GM18502 (cell line): ENCODE data around the gene RIN3.
A peak's percentile ranks its signal among the peaks of the same experiment; 100 is the strongest.

Source experiments
- ATAC-seq: cut with Tn5 transposase; IDR thresholded peaks from one replicate; pipeline ENCODE4 v1.9.1; 2021; ENCODE audit warnings: mild to moderate bottlenecking; ENCODE audit not compliant: unreplicated experiment, poor library complexity

Gene RIN3

DNA sequence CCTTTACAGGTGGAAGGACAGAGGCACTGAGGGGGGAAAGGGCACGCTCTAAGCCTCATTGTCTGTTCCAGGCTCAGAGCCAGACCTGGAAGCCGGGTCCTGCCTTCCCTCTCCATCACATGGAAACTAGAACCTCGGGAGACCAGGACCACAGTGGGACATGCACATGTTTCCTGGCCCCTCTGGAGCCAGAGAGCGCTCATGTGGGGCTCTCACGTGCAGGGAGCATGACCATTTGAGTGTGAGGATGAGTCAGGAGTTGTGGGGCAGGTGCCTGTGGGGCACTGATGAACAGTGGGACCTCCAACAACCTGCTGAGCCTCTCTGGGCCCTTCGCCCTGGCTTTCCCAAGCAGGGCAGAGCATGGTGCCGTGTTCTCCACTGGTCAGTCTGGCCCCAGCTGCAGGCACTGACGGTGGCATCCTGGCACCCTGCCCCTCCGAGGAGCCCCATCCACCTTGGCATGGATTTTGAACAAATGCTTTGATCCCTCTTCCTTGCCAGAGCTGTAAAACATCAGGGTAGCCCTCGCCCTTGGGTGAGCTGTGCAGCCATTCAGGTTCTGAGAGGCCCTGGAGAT, 100.2 kb downstream of the RIN3 start:
- no peak for ATAC-seq

DNA sequence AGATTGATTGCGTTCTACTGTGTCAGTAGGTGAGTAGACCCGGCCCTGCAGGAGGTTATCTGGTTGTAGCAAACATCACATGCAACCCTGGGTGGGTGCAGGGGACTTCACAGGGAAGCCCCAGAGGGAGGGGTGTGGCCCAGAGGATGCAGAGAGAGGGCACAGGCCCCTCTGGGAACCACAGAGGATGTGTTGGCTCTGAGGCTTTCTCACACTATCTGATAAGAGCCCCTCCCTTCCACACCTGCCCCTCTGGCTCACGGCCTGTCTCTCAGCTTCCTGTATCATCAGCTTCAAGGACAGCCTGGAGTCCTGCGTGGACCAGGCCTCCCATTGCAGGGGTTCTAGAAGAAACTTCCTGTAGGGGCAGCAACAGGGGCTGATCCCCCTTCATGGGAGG, 101.9 kb downstream of the RIN3 start:
- peak; percentile 86 for ATAC-seq

DNA sequence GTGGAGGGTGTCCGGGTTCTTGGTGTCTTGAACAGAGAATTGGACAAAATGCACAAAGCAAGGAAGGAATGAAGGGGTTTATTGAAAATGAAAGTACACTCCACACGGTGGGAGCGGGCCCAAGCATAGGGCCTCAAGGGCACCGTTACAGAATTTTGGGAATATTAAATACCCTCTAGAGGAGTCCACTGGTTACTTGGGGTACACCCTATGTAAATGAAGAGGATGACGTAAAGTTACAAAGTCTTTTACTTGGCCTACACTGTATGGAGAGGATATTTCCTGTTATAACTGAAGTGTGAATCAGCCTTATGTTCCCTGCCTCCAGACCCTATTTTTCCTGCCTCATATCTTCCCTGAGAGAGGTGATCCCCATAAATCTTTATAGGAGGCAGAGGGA, 102.6 kb downstream of the RIN3 start:
- no peak for ATAC-seq

DNA sequence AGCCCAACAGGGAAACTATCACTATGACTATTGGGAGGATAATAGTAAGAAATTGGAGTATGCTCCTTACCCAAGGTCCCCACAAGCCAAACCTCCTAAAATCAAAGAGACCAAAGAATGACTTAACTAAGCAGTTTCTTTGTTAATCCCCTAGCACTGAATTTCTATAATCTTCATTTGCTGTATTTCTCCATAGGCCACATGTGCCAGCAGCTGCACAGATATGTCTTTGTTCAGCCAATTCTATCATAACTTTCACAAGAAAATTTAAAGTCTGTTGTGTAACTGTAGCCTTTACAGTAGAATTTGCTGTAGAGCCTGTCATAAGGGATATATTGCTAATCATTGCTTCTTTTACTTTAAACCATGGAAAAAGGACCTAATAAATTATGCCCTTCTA, 104.0 kb downstream of the RIN3 start:
- ATAC-seq = no peak

DNA sequence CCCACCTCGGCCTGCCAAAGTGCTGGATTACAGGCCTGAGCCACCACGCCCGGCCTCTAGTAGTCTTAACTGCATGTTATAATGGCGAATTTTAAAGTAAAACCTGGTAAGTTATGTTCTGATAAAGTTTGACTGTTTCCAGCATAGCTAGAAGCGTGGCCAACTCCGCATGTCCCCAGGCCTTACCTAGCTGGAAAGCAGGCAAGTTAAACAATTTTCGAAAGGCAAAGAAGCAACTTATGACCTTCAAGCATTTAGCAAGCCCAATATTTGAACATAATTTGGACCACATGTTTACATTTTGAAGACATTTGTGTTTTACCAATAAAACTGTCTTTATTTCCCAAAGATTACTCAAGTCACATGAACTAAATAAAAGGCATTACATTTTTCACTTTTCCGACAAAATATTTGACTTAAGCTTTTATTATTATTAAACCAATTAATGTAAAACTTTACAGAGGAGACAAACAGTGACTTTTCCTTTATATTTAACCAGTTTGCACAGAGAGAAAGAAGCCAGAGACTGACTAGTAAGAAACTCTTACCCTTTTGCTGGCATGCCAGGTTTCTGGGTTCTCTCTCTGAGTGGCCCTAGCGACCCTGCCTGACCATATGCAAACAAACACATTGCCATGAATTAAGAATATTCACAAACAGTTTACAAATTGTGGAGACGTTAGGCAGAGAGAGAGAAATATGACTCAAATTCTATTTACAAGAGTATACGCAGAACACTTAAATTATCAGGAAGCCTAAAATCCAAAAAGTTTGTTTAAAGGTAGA, 106.3 kb downstream of the RIN3 start:
- no peak for ATAC-seq

DNA sequence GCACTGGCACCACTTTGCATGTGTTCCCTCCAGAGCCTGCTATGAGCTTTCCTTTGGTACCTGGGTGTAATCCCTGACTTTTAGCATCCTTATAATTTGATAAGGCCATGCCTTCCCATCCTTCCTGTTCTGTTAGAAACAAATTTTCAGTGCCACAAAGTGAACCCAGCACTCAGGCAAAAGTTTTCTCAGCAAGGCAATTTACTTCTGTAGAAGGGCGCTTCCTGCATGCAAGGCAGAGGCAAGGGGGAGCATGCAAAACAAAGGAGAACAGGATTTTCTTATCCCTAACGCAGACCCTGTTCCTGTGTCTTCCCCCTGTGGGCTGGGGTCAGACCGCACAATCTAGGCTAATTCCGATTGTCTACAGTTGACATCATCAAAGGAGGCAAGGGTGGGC, 108.7 kb downstream of the RIN3 start:
- no peak for ATAC-seq

DNA sequence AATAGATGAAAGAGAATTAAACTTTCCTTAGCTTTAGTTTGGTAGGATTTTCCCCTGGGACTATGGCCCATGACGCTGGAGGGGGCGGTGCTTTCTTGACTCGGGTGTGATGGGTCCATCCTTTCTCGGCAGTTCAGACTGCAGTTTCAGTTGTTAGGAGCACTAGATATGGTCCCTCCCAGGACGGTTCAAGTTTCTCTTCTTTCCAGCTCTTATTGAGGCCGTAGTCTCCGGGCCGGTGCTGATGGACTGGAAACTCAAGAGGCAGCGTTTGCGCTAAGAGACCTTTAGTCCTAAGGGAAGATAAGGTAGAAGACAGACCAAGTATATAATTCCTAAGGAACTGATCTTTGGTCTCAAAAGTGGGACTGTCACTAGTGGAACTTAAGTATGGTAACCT, 111.2 kb downstream of the RIN3 start:
- ATAC-seq = no peak

DNA sequence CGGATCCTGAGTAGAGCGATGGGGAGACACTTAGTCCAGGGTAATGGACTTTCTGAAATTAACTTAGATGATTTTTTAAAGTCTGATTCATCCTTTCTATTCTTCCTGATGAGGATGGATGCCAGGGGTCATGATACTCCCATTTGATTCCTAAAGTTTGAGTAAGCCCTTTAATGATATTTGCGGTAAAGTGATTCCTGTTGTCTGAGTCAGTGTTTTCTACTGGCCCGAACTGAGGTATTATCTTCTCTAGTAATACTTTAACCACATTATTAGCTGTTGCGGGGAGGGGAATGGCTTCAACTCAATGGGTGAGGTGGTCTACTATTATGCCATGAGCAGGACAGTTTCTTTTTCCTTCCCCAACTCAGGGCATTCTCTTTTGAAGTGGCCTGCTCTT, 111.6 kb downstream of the RIN3 start:
- ATAC-seq = no peak

DNA sequence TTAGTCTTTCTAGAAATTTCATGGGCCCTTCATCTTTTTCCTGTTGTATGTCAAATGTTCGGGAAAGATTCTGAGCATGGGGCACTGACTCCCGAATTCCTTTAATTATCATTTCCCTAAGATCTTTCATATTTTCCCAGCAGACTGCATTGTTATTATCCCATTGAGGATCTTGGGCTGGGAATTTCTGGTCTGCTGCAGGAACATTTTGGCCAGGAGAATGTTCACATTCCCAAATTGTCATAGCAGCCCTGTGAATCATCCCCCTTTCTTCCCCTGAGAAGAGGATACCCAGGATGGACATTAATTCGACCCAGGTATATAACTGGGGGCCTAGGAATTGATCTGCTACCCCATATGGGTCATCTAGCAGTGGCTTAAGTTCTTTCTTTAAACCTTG, 112.5 kb downstream of the RIN3 start:
- ATAC-seq = no peak

DNA sequence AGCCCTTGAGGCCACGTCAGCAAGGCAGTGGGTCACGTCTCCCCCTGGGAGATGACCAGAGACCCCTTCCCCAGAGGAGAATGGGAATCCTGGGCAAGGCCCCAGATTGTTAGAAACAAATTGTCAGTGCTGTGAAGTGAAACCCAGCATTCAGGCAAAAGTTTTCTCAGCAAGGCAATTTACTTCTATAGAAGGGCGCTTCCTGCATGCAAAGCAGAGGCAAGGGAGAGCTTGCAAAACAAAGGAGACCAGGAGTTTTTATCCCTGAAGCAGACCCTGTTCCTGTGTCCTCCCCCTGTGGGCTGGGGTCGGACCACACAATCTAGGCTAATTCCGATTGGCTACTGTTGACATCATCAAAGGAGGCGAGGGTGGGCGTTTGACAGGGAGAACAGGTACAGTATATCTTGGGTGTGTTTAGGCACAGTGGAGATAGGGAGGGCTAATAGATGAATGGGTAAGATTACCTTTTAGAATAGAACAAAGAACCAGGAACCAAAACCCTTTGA, 114.2 kb downstream of the RIN3 start:
- ATAC-seq = no peak

DNA sequence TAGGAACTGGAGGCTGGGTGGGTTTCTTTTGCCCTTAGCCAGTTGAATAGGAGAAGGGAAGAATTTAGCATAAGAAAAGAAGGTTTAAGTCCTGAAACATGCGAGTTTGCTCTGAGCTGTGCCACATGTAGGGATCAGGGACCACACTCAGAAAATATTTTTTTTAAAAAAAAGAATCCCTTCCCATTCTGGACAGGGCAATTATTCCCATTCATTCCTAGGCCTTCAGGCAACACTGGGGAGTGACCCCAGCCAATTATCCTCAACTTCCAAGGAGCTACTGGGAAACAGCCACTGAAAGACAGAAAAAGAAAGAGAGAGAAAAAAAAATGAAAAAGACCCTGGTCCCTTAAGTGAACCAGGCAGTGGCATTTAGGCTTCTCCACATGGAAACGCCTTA, 115.1 kb downstream of the RIN3 start:
- ATAC-seq = no peak

DNA sequence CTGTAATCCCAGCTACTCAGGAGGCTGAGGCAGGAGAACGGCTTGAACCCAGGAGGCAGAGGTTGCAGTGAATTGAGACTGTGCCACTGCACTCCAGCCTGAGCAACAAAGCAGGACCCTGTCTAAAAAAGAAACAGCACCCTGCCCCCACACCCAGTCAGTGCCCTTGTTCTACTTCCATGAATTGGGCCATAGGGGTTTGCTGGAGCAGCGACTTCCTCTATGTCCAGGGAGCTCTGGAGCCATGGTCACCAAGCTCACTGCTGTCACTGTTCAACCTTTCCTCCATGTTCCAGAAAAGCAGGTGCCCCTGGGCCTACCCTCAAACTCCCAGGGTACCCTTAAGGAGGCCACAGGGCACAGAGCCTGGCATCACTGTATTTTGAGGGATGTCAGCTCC, 116.8 kb downstream of the RIN3 start:
- ATAC-seq = no peak

DNA sequence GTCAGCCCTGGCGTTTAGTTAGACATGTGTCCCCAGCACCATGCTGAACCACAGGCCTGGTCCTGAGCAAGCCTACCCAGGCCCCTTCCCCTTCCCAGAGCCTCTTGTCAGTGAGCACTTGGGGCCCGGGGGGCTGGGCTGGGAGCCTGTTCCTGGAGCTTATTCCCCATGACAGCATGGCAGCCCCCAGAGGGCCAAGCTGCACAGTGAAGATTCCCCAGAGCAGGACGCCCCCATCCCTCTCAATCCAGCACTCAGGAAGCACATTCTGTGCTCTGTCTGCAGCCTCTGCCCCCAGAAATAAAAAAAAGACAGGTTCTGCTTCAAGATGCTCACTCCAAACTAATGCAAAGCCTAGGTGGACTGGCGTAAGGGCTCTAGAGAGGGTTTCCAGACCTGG, 117.5 kb downstream of the RIN3 start:
- no peak for ATAC-seq

DNA sequence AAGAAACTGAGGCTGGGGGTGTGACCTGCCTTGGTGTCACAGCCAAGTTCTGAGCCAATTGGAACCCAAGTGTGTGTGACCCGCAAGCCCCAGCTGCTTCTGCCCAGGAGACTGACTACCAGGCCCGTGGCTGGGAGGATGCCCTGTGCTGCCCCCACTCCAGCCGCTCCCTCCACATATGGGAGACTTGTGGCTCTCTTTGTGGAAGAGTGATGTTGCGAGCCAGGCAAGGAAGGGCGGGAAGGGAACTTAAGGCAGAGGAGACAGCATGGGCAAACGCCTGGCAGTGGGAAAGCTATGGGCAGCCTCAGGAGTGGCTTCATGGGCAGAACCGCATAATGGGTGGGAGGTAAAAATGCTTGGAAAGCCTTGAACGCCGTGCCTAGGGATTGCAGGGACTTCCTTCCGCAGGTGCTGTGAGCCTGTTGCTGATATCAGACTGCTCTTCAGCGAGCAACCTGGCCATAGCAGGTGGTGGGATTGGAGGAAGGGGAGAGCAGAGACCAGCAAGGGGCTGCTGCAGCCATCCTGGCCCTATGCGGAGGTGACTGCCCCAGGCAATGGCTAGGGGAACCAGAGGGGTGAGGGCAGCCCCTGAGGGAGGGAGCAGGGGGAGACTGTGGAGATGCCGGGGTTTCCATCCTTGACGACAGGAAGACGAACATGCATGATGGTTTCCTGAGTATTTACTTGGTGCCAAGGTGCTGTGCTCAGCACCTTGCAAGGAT, 119.1 kb downstream of the RIN3 start:
- ATAC-seq = no peak

DNA sequence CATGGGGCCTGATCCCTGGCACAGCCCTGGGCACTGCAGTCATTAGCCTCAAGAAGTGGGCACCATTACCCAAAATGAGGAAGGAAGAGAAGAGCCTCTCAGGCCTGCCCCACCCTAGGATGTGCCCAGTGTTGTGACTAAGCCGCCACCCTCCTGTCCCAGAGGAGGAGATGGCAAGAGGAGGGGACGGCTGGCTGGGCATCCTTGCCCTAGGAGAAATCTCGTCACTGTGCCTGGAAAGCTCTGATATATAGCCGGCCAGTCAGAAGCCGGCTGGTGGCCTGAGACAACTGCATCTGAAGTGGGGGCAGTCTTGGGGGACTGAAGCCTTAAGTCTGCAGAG, 119.7 kb downstream of the RIN3 start:
- ATAC-seq = no peak

DNA sequence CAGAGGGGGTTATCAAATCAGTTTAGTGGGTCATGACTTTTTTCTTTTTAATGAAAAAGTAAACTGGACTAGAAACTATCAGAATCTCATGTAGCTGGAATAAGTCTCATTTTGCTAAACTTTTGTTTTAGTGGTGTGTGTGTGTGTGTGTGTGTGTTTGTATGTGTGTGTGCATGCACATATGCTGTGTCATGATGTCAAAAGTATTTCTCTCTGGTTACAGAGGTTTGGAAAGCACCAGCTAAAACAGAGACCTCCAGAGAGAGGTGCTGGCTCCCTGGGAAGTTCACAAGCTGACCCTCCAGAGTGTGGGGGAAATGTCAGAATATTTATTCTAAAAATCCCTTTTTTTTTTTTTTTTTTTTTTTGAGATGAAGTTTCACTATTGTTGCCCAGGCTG, 120.1 kb downstream of the RIN3 start:
- ATAC-seq = no peak

DNA sequence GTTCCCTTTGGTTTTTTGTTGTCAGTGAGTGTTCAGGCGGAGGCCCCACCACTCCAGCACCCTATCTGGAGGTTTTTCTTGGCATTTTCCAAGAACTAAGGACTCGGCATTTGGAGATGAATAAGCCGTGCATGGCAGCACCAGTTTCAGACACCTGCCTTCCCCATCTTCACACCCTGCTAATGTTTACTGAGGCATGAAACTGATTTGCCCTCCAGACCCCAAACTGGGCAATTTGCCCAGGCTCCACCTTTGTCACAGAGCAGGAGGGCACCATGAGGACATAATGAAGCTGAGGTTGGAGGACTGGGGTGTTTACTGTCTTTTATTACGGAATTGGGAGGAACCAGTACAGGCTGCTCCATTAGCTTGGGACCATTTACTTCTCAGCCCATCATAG, 121.5 kb downstream of the RIN3 start:
- no peak for ATAC-seq

DNA sequence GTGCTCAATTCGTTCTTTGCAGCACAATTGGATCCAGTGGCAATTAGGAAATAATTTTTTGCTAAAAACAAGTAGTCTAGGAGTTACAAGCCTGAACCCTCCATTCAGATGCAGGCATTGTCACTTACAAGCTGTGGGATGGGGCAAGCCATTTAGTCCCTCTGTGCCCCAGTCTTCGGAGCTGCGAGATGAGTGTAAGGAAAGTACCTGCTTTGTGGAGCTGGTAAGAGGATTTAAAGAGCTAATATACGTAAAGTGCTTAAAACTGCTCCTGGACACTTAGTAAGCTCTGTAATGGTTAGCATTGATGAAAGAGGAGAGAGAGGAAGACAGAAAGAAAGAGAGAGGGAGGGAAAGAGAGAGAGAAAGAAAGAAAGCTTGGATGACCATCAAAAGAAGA, 122.3 kb downstream of the RIN3 start:
- no peak for ATAC-seq

DNA sequence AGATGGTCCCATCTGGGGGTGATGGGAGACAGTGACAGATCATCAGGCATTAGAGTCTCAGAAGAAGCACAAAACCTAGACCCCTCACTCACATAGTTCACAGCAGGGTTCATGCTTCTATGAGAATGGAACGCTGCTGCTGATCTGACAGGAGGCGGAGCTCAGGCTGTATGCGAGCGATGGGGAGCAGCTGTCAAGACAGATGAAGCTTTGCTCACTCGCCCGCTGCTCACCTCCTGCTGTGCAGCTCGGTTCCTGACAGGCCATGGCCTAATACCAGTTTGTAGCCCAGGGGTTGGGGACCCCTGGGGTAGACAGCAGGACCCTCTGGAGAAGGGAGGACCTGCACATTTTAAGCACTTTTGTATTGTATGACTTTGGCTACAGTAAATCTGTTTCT, 123.6 kb downstream of the RIN3 start:
- ATAC-seq = no peak

DNA sequence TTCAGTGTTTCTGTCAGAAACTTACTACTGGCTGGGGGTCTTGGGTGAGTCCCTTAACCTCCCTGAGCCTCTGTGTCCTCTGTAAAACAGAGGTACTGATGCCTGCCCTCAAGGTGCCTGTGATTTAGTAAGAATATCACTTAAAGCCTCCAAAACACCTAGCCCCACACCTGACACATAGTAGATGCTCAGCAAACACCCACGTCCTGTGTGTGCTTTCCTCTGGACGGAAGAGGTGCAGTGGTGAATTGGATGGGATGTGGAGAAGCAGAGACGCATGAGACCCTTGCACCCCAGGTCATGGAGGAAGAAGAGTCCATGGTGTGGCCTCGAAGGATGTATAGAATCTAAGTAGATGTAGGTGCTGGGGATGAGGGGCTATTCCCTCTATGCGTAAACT, 124.3 kb downstream of the RIN3 start:
- ATAC-seq = no peak

DNA sequence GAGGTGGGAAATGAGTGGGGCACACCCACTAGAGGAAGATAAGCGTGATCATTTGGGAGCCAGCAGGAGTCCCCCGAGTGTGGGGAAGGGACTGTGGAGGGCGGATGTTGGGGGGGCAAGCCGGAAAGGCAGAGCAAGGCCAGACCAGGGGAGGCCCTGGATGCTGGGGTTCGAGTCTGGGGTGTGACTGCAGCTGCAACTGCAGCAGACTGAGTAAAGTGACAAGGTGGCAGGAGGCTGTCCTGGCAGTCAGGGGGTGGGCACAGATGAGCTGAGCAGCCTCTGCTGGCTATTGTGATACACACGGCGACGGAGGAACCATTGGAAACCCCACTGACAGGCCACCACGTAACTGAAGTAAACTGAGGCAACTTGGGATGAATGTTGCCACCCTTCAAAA, 124.7 kb downstream of the RIN3 start:
- ATAC-seq = no peak

DNA sequence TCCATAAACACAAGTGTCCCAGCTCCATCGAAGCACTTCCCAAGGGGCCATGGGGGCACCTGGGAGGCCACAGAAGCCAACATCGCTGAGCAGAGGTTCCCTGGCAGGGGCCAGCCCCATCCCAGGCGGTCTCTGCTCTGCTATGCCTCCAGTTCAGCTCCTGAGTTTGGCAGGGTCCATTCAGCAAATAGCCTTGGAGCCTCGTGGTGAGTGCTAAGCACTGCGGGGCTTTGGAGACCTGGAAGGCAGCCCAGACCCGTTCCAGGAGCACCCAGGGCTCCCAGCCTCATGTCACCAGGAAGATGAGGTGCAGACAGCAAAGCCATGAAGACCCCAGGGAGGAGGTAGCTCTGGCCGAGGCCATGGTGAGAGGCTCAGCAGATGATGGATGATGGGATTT, 125.3 kb downstream of the RIN3 start:
- ATAC-seq = no peak
